ENCODE measurements around the gene CCER1.

Gene CCER1

GRCh38 chr12:90910958-90911357, 44.0 kb downstream of the CCER1 start:
- no peak for DNase-seq (ENCODE audit: extremely low read depth, low read depth)
- TF ChIP-seq CTCF (IDR thresholded peaks at IDR 0.05; ENCODE audit: low read depth, low read length): no peak

- DNase-seq (ENCODE audit: extremely low read depth, low read depth): no peak
- peak; percentile 67 for TF ChIP-seq CTCF (IDR thresholded peaks at IDR 0.05; ENCODE audit: low read depth, low read length)
These were observed 45.8 kb downstream of the CCER1 start for GRCh38 chr12:90909069-90909770.

- peak; percentile 11 for DNase-seq (ENCODE audit: extremely low read depth, low read depth)
- TF ChIP-seq CTCF (IDR thresholded peaks at IDR 0.05; ENCODE audit: low read depth, low read length): no peak
These were observed 46.5 kb downstream of the CCER1 start for GRCh38 chr12:90908465-90908864.

GRCh38 chr12:90905691-90906370, 49.1 kb downstream of the CCER1 start:
- no peak for TF ChIP-seq CTCF (IDR thresholded peaks at IDR 0.05; ENCODE audit: low read depth, low read length)
- no peak for DNase-seq (ENCODE audit: extremely low read depth, low read depth)

GRCh38 chr12:90902596-90902995, 52.4 kb downstream of the CCER1 start:
- DNase-seq (ENCODE audit: extremely low read depth, low read depth): no peak
- TF ChIP-seq CTCF (IDR thresholded peaks at IDR 0.05; ENCODE audit: low read depth, low read length): no peak

Data from AG09319 (cell line).